OCI-LY3 (cell line): Measurements from ENCODE around the gene COL4A1.

ENCODE experiments used
- H2AFZ ChIP-seq: fragments of 200-600, 300-600 bp; shearing (Covaris generic); 2 replicates; pipeline ENCODE4 v1.6.0; 2014; ENCODE audit warnings: antibody characterized with exemption, low read depth, low read length
- H3K27ac ChIP-seq: fragments of 200-600, 300-600 bp; sonication (generic); 2 replicates; pipeline ENCODE4 v1.5.1; 2014; ENCODE audit warnings: mild to moderate bottlenecking, low read length, moderate library complexity, mixed read lengths
- H3K27me3 ChIP-seq: fragments of 200-600, 300-600 bp; sonication (generic); 2 replicates; pipeline ENCODE4 v1.6.1; 2014; ENCODE audit warnings: low read depth, low read length, mixed read lengths
- H3K36me3 ChIP-seq: fragments of 200-600, 300-600 bp; sonication (generic); replicated peaks from 2 replicates; pipeline ENCODE3; 2014; ENCODE audit warnings: low read depth, low read length, mixed read lengths
- H3K4me1 ChIP-seq: fragments of 300-600, 200-600 bp; sonication (generic); 2 replicates; pipeline ENCODE4 v1.6.1; 2014; ENCODE audit warnings: low read length, mixed read lengths
- H3K4me2 ChIP-seq: fragments of 200-600, 300-600 bp; sonication (generic); 2 replicates; pipeline ENCODE4 v1.6.1; 2014; ENCODE audit warnings: low read length, mixed read lengths
- H3K4me3 ChIP-seq: fragments of 300-600, 200-600 bp; sonication (generic); 2 replicates; pipeline ENCODE4 v1.5.1; 2014; ENCODE audit warnings: antibody characterized with exemption, mild to moderate bottlenecking, low read length, moderate library complexity
- H3K79me2 ChIP-seq: fragments of 300-600, 200-600 bp; shearing (Covaris generic); 2 replicates; pipeline ENCODE4 v1.6.1; 2014; ENCODE audit warnings: mild to moderate bottlenecking, low read length, mixed read lengths
- H3K9ac ChIP-seq: fragments of 300-600, 200-600 bp; shearing (Covaris generic); 2 replicates; pipeline ENCODE4 v1.6.0; 2014; ENCODE audit warnings: mild to moderate bottlenecking, low read length, moderate library complexity
- H3K9me3 ChIP-seq: fragments of 200-600, 300-600 bp; shearing (Covaris generic); 2 replicates; pipeline ENCODE4 v1.6.1; 2014; ENCODE audit warnings: low read length, mixed read lengths; ENCODE audit not compliant: insufficient read depth
- H4K20me1 ChIP-seq: fragments of 200-600, 300-600 bp; sonication (generic); 2 replicates; pipeline ENCODE4 v1.6.1; 2016; ENCODE audit warnings: low read length, mixed read lengths; ENCODE audit not compliant: insufficient read depth
- CTCF ChIP-seq: fragments of 200-600, 300-600 bp; sonication (generic); IDR thresholded peaks from 2 replicates; pipeline ENCODE4 v1.5.1; 2014; ENCODE audit warnings: antibody characterized with exemption, low read length, low read depth
- EZH2phosphoT487 ChIP-seq: fragments of 200-600 bp; shearing (Covaris generic); IDR thresholded peaks from 2 replicates; pipeline ENCODE4 v1.6.1; 2018; ENCODE audit warnings: antibody characterized with exemption, mixed run types, low read depth

Gene COL4A1

GRCh38 chr13:110312339-110313031 is 5.5 kb upstream of the COL4A1 start:
- Histone ChIP-seq H3K36me3 (no peaks in the 10 kb centered on the region), H3K4me1 (no peaks in the 10 kb centered on the region), H3K4me3 (no peak overlapping the region), H3K27me3 (peaks cover under 1% of the 10 kb centered on the region; the same call in 1 of the 2 replicates), H3K9ac (no peak overlapping the region), H3K9me3 (no peaks in the 10 kb centered on the region), H4K20me1 (no peaks in the 10 kb centered on the region), H3K79me2 (no peaks in the 10 kb centered on the region), H3K27ac (no peak overlapping the region), H3K4me2 (no peak overlapping the region), H2AFZ (no peak overlapping the region)
- no peak for TF ChIP-seq EZH2phosphoT487

GRCh38 chr13:110311443-110312338 is 4.7 kb upstream of the COL4A1 start:
- no peaks in the 10 kb centered on the region for H3K4me1 ChIP-seq

GRCh38 chr13:110310541-110311442 is 3.8 kb upstream of the COL4A1 start:
- H3K4me2 ChIP-seq = no peak overlapping the region
- no peaks in the 10 kb centered on the region for H3K4me1 ChIP-seq
- no peaks in the 10 kb centered on the region for H4K20me1 ChIP-seq
- H3K4me3 ChIP-seq = no peak overlapping the region
- no peaks in the 10 kb centered on the region for H3K27me3 ChIP-seq
- H3K79me2 ChIP-seq = no peaks in the 10 kb centered on the region
- no peak overlapping the region for H2AFZ ChIP-seq
- H3K9me3 ChIP-seq = no peaks in the 10 kb centered on the region
- no peaks in the 10 kb centered on the region for H3K36me3 ChIP-seq
- no peak overlapping the region for H3K27ac ChIP-seq
- no peak overlapping the region for H3K9ac ChIP-seq
- TF ChIP-seq EZH2phosphoT487 = no peak
- no peak for TF ChIP-seq CTCF

More at GRCh38 chr13:110311443-110312338, 4.7 kb upstream of the COL4A1 start:
- Histone ChIP-seq H3K9ac (no peak overlapping the region), H3K27ac (no peak overlapping the region), H3K27me3 (no peaks in the 10 kb centered on the region), H3K9me3 (no peaks in the 10 kb centered on the region), H4K20me1 (no peaks in the 10 kb centered on the region), H2AFZ (no peak overlapping the region), H3K4me3 (no peak overlapping the region), H3K4me2 (no peak overlapping the region), H3K79me2 (no peaks in the 10 kb centered on the region), H3K36me3 (no peaks in the 10 kb centered on the region)
- TF ChIP-seq EZH2phosphoT487 = no peak
- no peak for TF ChIP-seq CTCF

- Histone ChIP-seq H3K27me3 (peaks cover 7% of the 10 kb centered on the region), H3K4me3 (no peak overlapping the region), H3K4me1 (no peaks in the 10 kb centered on the region), H4K20me1 (no peaks in the 10 kb centered on the region), H3K9ac (no peak overlapping the region), H3K79me2 (no peaks in the 10 kb centered on the region), H3K4me2 (no peak overlapping the region), H2AFZ (no peak overlapping the region), H3K27ac (no peak overlapping the region), H3K9me3 (no peaks in the 10 kb centered on the region), H3K36me3 (no peaks in the 10 kb centered on the region)
- TF ChIP-seq EZH2phosphoT487 (no peak), CTCF (no peak)
These were observed 2.9 kb upstream of the COL4A1 start for GRCh38 chr13:110309661-110310524.
